ENCODE results near the gene CRYBG1. TPM values are rescaled to one million over a fixed set of nuclear protein-coding genes. Genes with fewer than 3 reads are reported as not detected.

The CRYBG1 gene
- total RNA-seq, 1 donor from 2014 or later, result 0.06 TPM

DNA sequence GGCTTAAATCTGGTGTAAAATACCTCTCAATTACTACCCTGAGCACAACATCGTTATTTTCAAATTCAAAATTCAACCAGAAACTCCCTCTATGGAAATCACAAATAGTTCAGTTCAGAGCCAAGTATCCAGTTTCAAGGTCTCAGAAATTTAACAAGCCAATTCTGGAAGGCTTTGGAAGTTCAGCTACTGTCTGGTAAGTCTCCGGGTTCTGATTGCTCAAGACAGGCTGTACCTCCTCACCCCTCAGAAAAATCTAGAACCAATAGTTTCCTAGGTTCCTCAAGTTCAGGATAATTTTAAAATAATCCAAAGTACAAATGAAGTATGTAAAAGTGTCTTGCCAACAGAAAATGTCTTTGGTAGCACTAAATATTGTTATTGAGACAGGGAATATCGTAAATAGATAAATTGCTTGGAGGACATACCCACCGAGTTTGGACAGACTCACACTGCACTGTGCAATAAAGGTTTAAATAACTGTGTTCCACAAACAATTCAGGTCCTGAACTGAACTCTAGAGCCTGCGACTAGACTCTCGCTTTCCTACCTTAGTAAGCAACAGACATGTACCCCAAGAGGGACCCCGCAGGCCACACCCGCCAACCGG lies 35.7 kb upstream of the CRYBG1 start:
- Histone ChIP-seq H3K79me2 (ENCODE audit: low read depth) (peaks cover 53% of the 10 kb centered on the region), H4K20me1 (ENCODE audit: low read depth) (no peaks in the 10 kb centered on the region), H3K4me1 (peaks cover 7% of the 10 kb centered on the region), H3K9ac (peak overlapping the region; percentile 47), H3K27me3 (peaks cover 3% of the 10 kb centered on the region), H3F3A (ENCODE audit: low read depth) (peaks cover 10% of the 10 kb centered on the region), H3K4me3 (peak overlapping the region; percentile 65), H3K4me2 (peak overlapping the region; percentile 94), H3K9me3 (ENCODE audit: low read depth) (no peaks in the 10 kb centered on the region), H2AFZ (replicated peaks) (peak overlapping the region; percentile 70), H3K36me3 (no peaks in the 10 kb centered on the region), H3K27ac (peak overlapping the region; percentile 81)
- DNase-seq (ENCODE audit: low spot score), result no peak
- no peaks in the 10 kb centered on the region for H3K9me3 Mint-ChIP-seq
- no peak overlapping the region for H3K27ac Mint-ChIP-seq
- peak overlapping the region; percentile 95 for H3K4me3 Mint-ChIP-seq
- TF ChIP-seq EZH2 (IDR thresholded peaks at IDR 0.05) (no peak), CTCF (IDR thresholded peaks at IDR 0.05) (no peak), EZH2phosphoT487 (IDR thresholded peaks at IDR 0.05) (no peak)
- peaks cover 16% of the 10 kb centered on the region for H3K27me3 Mint-ChIP-seq (ENCODE audit: insufficient read depth, low read depth)
- no peaks in the 10 kb centered on the region for H3K36me3 Mint-ChIP-seq
- H3K4me1 Mint-ChIP-seq, result peaks cover 18% of the 10 kb centered on the region

GRCh38 chr6:106325336-106326178 lies 35.0 kb upstream of the CRYBG1 start, which contains the start of gene ATG5:
ATG5 (minus strand) TSS chr6:106325760; CDS start chr6:106316208, 9,552 bp downstream.
- TF ChIP-seq CTCF (IDR thresholded peaks at IDR 0.05), result no peak
- TF ChIP-seq EZH2 (IDR thresholded peaks at IDR 0.05), result no peak
- no peak for TF ChIP-seq EZH2phosphoT487 (IDR thresholded peaks at IDR 0.05)
- no peaks in the 10 kb centered on the region for H3K9me3 Mint-ChIP-seq

DNA sequence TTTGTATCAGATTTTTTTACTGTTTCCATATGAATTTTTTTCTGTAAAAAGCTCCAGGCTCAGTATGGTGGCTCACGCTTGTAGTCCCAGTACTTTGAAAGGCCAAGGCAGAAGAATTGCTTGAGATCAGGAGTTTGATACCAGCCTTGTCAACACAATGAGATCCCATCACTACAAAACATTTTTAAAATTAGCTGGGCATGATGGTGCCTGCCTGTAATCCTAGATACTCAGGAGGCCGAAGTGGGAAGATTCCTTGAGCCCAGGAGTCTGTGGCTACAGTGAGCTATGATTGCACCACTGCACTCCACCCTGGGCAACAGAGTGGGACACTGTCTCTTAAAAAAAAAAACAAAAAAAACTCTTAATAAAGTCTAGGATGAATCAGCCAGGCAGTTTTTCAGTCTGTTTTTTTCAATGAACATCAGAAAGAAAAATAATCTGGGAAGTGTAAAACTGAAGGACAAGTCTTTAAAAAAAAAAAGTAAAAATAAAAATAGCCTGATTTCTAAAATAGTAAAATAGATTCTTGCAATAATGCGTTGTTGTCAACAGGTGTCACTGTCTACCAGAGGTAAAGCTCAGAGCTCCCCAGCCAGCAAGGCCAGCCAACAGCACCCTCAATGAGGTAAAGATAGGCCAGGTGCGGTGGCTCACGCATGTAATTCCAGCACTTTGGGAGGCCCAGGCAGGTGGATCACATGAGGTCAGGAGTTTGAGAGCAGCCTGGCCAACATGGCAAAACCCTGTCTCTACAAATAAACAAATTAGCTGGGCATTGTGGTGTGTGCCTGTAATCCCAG lies 25.7 kb upstream of the CRYBG1 start:
- no peak overlapping the region for H3K4me3 ChIP-seq
- no peaks in the 10 kb centered on the region for H3K79me2 ChIP-seq (ENCODE audit: low read depth)
- no peaks in the 10 kb centered on the region for H3K4me1 ChIP-seq
- H3K9ac ChIP-seq, result no peak overlapping the region
- DNase-seq (ENCODE audit: low spot score), result peak; percentile 68
- H3F3A ChIP-seq (ENCODE audit: low read depth), result no peaks in the 10 kb centered on the region
- no peaks in the 10 kb centered on the region for H3K27me3 ChIP-seq
- no peaks in the 10 kb centered on the region for H4K20me1 ChIP-seq (ENCODE audit: low read depth)
- peaks cover 5% of the 10 kb centered on the region for H3K27me3 Mint-ChIP-seq (ENCODE audit: insufficient read depth, low read depth)
- no peak overlapping the region for H2AFZ ChIP-seq (replicated peaks)
- no peaks in the 10 kb centered on the region for H3K9me3 ChIP-seq (ENCODE audit: low read depth)
- H3K4me3 Mint-ChIP-seq, result no peak overlapping the region
- H3K27ac Mint-ChIP-seq, result no peak overlapping the region
- TF ChIP-seq EZH2phosphoT487 (IDR thresholded peaks at IDR 0.05) (no peak), EZH2 (IDR thresholded peaks at IDR 0.05) (no peak), CTCF (IDR thresholded peaks at IDR 0.05) (peak; percentile 74)
- H3K9me3 Mint-ChIP-seq, result peaks cover 4% of the 10 kb centered on the region
- H3K36me3 Mint-ChIP-seq, result no peaks in the 10 kb centered on the region
- H3K4me2 ChIP-seq, result no peak overlapping the region
- H3K27ac ChIP-seq, result no peak overlapping the region
- H3K36me3 ChIP-seq, result no peaks in the 10 kb centered on the region
- peaks cover 5% of the 10 kb centered on the region for H3K4me1 Mint-ChIP-seq

More at GRCh38 chr6:106325336-106326178, 35.0 kb upstream of the CRYBG1 start, which contains the start of gene ATG5:
- H3K4me2 ChIP-seq, result peak within 1 kb of the TSS; percentile 94
- peaks cover 16% of the 10 kb centered on the region for H3K27me3 Mint-ChIP-seq (ENCODE audit: insufficient read depth, low read depth)
- H3K9ac ChIP-seq, result peak within 1 kb of the TSS; percentile 47
- H3K79me2 ChIP-seq (ENCODE audit: low read depth), result peaks cover 46% of the 10 kb centered on the region
- peak within 1 kb of the TSS; percentile 95 for H3K4me3 Mint-ChIP-seq
- peak within 1 kb of the TSS; percentile 3 for H3K27ac Mint-ChIP-seq
- peaks cover 3% of the 10 kb centered on the region for H3K27me3 ChIP-seq
- H3K4me1 Mint-ChIP-seq, result peaks cover 18% of the 10 kb centered on the region
- H3K27ac ChIP-seq, result peak within 1 kb of the TSS; percentile 81
- H4K20me1 ChIP-seq (ENCODE audit: low read depth), result no peaks in the 10 kb centered on the region
- H3F3A ChIP-seq (ENCODE audit: low read depth), result peaks cover 10% of the 10 kb centered on the region
- peak within 1 kb of the TSS; percentile 70 for H2AFZ ChIP-seq (replicated peaks)
- no peaks in the 10 kb centered on the region for H3K36me3 Mint-ChIP-seq
- DNase-seq (ENCODE audit: low spot score), result peak; percentile 96
- peak within 1 kb of the TSS; percentile 65 for H3K4me3 ChIP-seq
- peaks cover 7% of the 10 kb centered on the region for H3K4me1 ChIP-seq
- no peaks in the 10 kb centered on the region for H3K9me3 ChIP-seq (ENCODE audit: low read depth)
- no peaks in the 10 kb centered on the region for H3K36me3 ChIP-seq

Measured in neural progenitor cell (in vitro differentiated cells).